ENCODE data around the gene SMIM20.
"Not testable (repeated sequence)": the region's sequence is repeated elsewhere in the genome, so short reads cannot be mapped to it uniquely, and the experiment has no call there.

The SMIM20 gene

GRCh38 chr4:25913851-25914669, at the start of gene SMIM20:
TSS of gene SMIM20 (plus strand) at chr4:25914220. CDS start at chr4:25914314, 94 bp downstream.
- FAIRE-seq, result peak; percentile 80

GRCh38 chr4:25865586-25865985, 48.4 kb upstream of the SMIM20 start:
- no peak for FAIRE-seq

GRCh38 chr4:25866401-25866800, 47.6 kb upstream of the SMIM20 start:
- not testable (repeated sequence) for FAIRE-seq

GRCh38 chr4:25867781-25868294, 46.2 kb upstream of the SMIM20 start:
- no peak for FAIRE-seq

- no peak for FAIRE-seq
Measured at GRCh38 chr4:25870081-25870480, 43.9 kb upstream of the SMIM20 start.

GRCh38 chr4:25872851-25873631, 41.0 kb upstream of the SMIM20 start:
- no peak for FAIRE-seq

- FAIRE-seq, result no peak
Measured at GRCh38 chr4:25873632-25874129, 40.3 kb upstream of the SMIM20 start.

- no peak for FAIRE-seq
Measured at GRCh38 chr4:25874655-25875054, 39.4 kb upstream of the SMIM20 start.

GRCh38 chr4:25875281-25875745, 38.7 kb upstream of the SMIM20 start:
- FAIRE-seq, result no peak

GRCh38 chr4:25878676-25879075, 35.3 kb upstream of the SMIM20 start:
- no peak for FAIRE-seq

GRCh38 chr4:25879091-25879584, 34.9 kb upstream of the SMIM20 start:
- no peak for FAIRE-seq

- no peak for FAIRE-seq
Measured at GRCh38 chr4:25879587-25879986, 34.4 kb upstream of the SMIM20 start.

- FAIRE-seq, result no peak
Measured at GRCh38 chr4:25879991-25880651, 33.9 kb upstream of the SMIM20 start.

GRCh38 chr4:25881193-25881592, 32.8 kb upstream of the SMIM20 start:
- no peak for FAIRE-seq

- FAIRE-seq, result no peak
Measured at GRCh38 chr4:25882226-25882625, 31.8 kb upstream of the SMIM20 start.

GRCh38 chr4:25883565-25883964, 30.5 kb upstream of the SMIM20 start:
- FAIRE-seq, result no peak

GRCh38 chr4:25884031-25884782, 29.8 kb upstream of the SMIM20 start:
- no peak for FAIRE-seq

GRCh38 chr4:25888781-25889180, 25.2 kb upstream of the SMIM20 start:
- FAIRE-seq, result no peak

- no peak for FAIRE-seq
Measured at GRCh38 chr4:25889589-25890503, 24.2 kb upstream of the SMIM20 start.

GRCh38 chr4:25890571-25891485, 23.2 kb upstream of the SMIM20 start:
- FAIRE-seq, result no peak

All from G401.6 (cell line).